GM21515 (cell line): ENCODE results near the gene APPL2.
"Not testable (repeated sequence)": the region's sequence is repeated elsewhere in the genome, so short reads cannot be mapped to it uniquely, and the experiment has no call there.

Experiments
- ATAC-seq: cut with Tn5 transposase; IDR thresholded peaks from one replicate; pipeline ENCODE4 v1.9.1; 2021; ENCODE audit not compliant: unreplicated experiment

APPL2 gene

GRCh38 chr12:105256921-105257320, 20.9 kb upstream of the APPL2 start:
- no peak for ATAC-seq

GRCh38 chr12:105256431-105256830, 20.5 kb upstream of the APPL2 start:
- ATAC-seq, result not testable (repeated sequence)

GRCh38 chr12:105256011-105256410, 20.0 kb upstream of the APPL2 start:
- no peak for ATAC-seq

- no peak for ATAC-seq
Observed at GRCh38 chr12:105253866-105254513, 18.0 kb upstream of the APPL2 start.

GRCh38 chr12:105252901-105253300, 16.9 kb upstream of the APPL2 start:
- ATAC-seq, result no peak

GRCh38 chr12:105245776-105246427, 9.9 kb upstream of the APPL2 start:
- ATAC-seq, result not testable (repeated sequence)

- no peak for ATAC-seq
Observed at GRCh38 chr12:105245291-105245690, 9.3 kb upstream of the APPL2 start.

DNA sequence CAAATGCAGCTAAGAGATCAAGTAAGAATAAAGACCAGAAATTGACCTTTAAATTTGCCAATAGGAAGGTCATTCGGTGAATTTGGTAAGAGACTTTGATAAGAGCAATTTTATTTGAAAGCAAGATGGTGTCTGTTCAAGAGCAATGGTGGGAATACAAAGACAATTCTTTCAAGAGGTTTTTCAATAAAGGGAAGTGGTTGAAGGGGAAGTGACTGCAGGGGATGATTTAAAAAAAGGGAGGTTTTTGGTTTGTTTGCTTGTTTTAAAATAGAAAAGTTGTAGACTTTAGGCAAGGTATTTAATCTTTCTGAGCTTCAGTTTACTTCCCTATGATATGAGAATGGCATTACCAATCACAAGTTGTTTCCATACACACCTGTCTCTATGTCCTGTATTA, 4.3 kb upstream of the APPL2 start:
- ATAC-seq, result no peak

DNA sequence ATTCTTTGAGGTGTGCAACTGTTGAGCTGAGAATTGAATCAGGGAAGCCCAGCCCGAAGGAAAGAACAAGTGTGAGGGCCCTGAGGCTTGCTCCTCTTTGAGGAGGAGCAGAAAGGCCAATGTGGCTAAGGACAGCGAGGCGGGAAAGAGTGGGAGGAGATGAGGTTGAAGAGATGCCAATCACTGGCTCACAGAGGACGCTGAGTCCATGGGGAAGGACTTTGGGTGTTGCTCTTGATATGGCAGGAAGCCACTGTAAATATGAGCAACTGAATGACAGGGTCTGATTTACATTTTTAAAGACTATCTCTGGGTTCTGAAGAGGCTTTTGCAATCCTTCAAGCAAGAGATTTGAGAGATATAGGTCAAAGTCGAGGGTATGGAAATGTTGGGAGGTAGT, 3.3 kb upstream of the APPL2 start:
- ATAC-seq, result no peak

- no peak for ATAC-seq
Observed at GRCh38 chr12:105237666-105238065, 1.7 kb upstream of the APPL2 start.

- no peak for ATAC-seq
Observed at GRCh38 chr12:105235281-105235731, 668 bp downstream of the APPL2 start.

GRCh38 chr12:105234197-105234596, 1.8 kb downstream of the APPL2 start:
- no peak for ATAC-seq

GRCh38 chr12:105233041-105233905, 2.7 kb downstream of the APPL2 start:
- ATAC-seq, result no peak

DNA sequence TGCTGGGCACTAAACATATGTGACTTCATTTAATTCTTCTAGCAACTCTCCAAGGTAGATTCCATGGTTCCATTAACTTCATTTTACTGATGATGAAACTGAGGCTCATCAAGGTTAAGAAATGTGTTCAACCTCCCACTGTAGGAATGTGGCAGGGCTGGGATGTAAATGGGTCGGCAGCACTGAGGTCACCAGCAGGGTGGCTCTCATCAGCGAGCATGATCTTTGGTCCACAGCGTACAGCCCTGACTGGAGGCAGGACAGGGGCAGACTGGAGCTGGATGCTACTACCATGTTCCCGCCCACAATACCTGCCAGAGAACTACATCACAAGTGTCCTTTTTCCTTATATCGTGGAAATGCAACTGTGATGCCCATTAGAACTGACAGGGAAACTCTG, 4.6 kb downstream of the APPL2 start:
- no peak for ATAC-seq

DNA sequence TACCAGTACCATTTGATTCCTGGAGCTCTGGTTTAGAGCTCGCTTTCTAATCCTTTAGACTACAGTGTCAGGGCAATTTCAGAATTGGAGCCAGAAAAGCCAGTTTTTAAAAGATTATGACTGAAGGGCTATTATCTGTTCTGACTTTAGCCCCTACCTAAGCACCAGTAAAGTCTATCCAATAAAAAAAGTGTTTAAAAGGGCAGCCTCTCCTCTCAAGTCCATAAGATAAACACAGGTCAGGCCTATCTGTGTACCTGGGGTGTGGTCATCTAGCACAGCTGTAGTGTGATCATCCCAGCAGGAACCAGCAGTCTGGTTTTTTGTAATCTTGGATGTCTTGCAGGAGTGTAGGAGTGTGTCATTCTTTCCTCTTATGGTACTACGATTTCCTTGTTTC, 6.6 kb downstream of the APPL2 start:
- no peak for ATAC-seq

GRCh38 chr12:105228966-105229365, 7.0 kb downstream of the APPL2 start:
- ATAC-seq, result no peak

DNA sequence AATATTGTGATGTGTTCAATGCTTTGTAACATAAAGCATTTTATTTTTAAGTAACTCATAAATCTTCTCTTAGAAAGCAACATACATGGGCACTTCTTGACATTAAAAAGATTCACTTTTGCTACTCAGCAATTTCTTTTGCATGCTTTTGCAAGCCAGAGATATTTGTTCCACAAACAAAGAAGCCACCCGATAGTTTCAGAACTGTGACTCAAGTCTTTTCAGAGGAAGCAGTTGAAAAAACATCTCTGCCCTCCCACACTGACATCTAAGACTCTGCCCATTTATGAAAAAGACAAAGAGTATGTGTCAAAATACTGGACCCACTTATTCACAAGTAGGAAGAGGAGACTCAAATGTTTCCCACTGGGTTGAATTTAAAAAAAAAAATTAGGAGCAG, 7.5 kb downstream of the APPL2 start:
- no peak for ATAC-seq

DNA sequence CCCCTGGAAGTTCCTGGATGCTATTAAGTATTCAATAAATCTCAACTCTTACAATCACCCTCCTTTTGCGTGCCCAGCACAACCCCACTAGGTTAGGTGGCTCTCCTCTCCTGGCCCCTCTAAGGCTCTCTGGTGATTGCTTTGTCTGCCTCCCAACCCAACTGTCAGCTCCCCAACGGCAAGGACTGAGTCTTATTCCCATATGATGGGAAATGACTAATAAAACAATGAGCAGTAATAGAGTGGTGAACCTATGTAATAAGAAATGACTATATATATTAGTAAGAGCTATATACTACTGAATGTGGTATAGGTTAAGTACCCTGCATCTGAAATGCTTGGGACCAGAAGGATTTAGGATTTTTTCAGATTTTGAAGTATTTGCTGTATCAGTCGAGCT, 8.1 kb downstream of the APPL2 start:
- ATAC-seq, result no peak

- no peak for ATAC-seq
Observed at GRCh38 chr12:105226219-105226618, 9.8 kb downstream of the APPL2 start.

DNA sequence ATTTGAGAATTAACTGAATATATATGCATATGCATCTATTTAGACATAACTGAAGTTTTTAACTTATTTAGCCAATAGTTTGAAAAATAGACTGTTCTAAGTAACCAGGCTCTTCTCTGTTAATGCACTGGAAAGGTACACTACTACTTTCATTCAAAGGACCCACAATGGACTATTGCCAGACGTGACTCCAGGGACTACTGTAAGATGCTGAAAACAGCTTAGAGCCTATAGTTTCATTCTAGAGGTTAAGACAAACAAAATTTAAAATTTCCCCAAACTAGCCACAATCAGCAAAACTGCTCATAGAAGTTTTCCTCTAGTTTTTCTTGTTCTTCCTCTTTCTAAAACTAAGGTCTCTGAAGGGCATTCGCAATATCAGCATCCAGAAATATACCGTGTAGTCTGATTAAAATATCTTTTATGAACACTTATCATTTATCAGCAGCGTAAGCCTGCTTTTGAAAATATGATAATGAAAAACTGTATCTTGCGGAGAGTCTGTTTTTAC, 10.4 kb downstream of the APPL2 start:
- no peak for ATAC-seq

DNA sequence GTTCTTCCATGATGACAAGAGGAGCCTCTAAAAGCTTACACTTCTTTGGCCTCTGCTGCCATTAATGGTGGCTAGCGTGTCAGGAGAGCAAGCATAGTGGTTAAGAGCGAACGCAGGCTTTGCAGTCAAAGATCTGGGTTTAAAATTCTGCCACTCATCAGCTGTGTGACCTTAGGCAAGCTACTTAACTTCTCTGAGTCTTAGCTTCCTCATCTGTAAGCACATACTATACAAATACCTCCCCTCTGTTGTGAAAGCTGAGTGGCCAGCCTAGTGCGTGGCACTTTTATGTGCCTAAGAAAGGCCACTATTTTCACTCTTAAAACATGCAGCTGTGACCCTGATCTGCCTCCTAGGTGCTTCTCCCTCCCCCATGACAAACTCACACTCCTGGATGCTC, 11.6 kb downstream of the APPL2 start:
- no peak for ATAC-seq

GRCh38 chr12:105223884-105224283, 12.1 kb downstream of the APPL2 start:
- ATAC-seq, result no peak
